Measurements from ENCODE around the gene ZNF431. TPM values are rescaled to one million over a fixed set of nuclear protein-coding genes. Genes with fewer than 3 reads are reported as not detected.
"Not testable (repeated sequence)": the region's sequence is repeated elsewhere in the genome, so short reads cannot be mapped to it uniquely, and the experiment has no call there.

The ZNF431 gene
- polyA plus RNA-seq, 3 donors: 16.3 to 20.5 (median 20.1) TPM

- no peak for DNase-seq (ENCODE audit: low read depth in 3 of 3, low spot score in 2 of 3)
Observed at GRCh38 chr19:21143428-21143827, 1.6 kb downstream of the ZNF431 start.

- no peak for DNase-seq (ENCODE audit: low read depth in 3 of 3, low spot score in 2 of 3)
Observed at GRCh38 chr19:21143854-21144253, 2.0 kb downstream of the ZNF431 start.

GRCh38 chr19:21147540-21147939, 5.7 kb downstream of the ZNF431 start:
- DNase-seq (ENCODE audit: low read depth in 3 of 3, low spot score in 2 of 3): no peak

GRCh38 chr19:21148681-21149080, 6.8 kb downstream of the ZNF431 start:
- DNase-seq (ENCODE audit: low read depth in 3 of 3, low spot score in 2 of 3): no peak

GRCh38 chr19:21149877-21150276, 8.0 kb downstream of the ZNF431 start:
- DNase-seq (ENCODE audit: low read depth in 3 of 3, low spot score in 2 of 3): no peak

GRCh38 chr19:21151460-21151859, 9.6 kb downstream of the ZNF431 start:
- no peak for DNase-seq (ENCODE audit: low read depth in 3 of 3, low spot score in 2 of 3)

GRCh38 chr19:21158523-21159135, 16.8 kb downstream of the ZNF431 start:
- DNase-seq (ENCODE audit: low read depth in 3 of 3, low spot score in 2 of 3): no peak

- DNase-seq (ENCODE audit: low read depth in 3 of 3, low spot score in 2 of 3): no peak
Observed at GRCh38 chr19:21164541-21164940, 22.7 kb downstream of the ZNF431 start.

- no peak for DNase-seq (ENCODE audit: low read depth in 3 of 3, low spot score in 2 of 3)
Observed at GRCh38 chr19:21166436-21166835, 24.6 kb downstream of the ZNF431 start.

- no peak for DNase-seq (ENCODE audit: low read depth in 3 of 3, low spot score in 2 of 3)
Observed at GRCh38 chr19:21197590-21198295, 55.9 kb downstream of the ZNF431 start.

- DNase-seq (ENCODE audit: low read depth in 3 of 3, low spot score in 2 of 3): peak; percentile 5 to 17 (median 16)
Observed at GRCh38 chr19:21202865-21203494, 61.1 kb downstream of the ZNF431 start.

- DNase-seq (ENCODE audit: low read depth in 3 of 3, low spot score in 2 of 3): no peak
Observed at GRCh38 chr19:21210037-21210621, 68.3 kb downstream of the ZNF431 start.

GRCh38 chr19:21221693-21222092, 79.9 kb downstream of the ZNF431 start:
- DNase-seq (ENCODE audit: low read depth in 3 of 3, low spot score in 2 of 3): no peak

- not testable (repeated sequence) for DNase-seq (ENCODE audit: low read depth in 3 of 3, low spot score in 2 of 3)
Observed at GRCh38 chr19:21229938-21230337, 88.1 kb downstream of the ZNF431 start.

- no peak for DNase-seq (ENCODE audit: low read depth in 3 of 3, low spot score in 2 of 3)
Observed at GRCh38 chr19:21233691-21234090, 91.9 kb downstream of the ZNF431 start.

GRCh38 chr19:21236751-21237150, 94.9 kb downstream of the ZNF431 start:
- not testable (repeated sequence) for DNase-seq (ENCODE audit: low read depth in 3 of 3, low spot score in 2 of 3)

- DNase-seq (ENCODE audit: low read depth in 3 of 3, low spot score in 2 of 3): no peak
Observed at GRCh38 chr19:21238670-21239069, 96.8 kb downstream of the ZNF431 start.

Other genes with a start within 250 kb of the ZNF431 start
- 10 to 100 TPM; 18.8 to 26.5 (median 19.7) TPM for gene ZNF85, start 218.8 kb upstream of the ZNF431 start, polyA plus RNA-seq (ENCODE audit: insufficient read length in 3 of 3)
- 10 to 100 TPM; 10.6 to 12.2 (median 12.0) TPM for gene ZNF430, start 121.4 kb upstream of the ZNF431 start, polyA plus RNA-seq (ENCODE audit: insufficient read length in 3 of 3)
- gene ZNF714, start 59.8 kb upstream of the ZNF431 start, polyA plus RNA-seq (ENCODE audit: insufficient read length in 3 of 3): 10 to 100 TPM; 11.3 to 20.7 (median 15.0) TPM
- gene ZNF708, start 187.4 kb downstream of the ZNF431 start, polyA plus RNA-seq (ENCODE audit: insufficient read length in 3 of 3): 10 to 100 TPM; 17.4 to 21.2 (median 20.9) TPM
- 10 to 100 TPM; 33.1 to 34.5 (median 34.3) TPM for gene ZNF738, start 217.0 kb downstream of the ZNF431 start, polyA plus RNA-seq (ENCODE audit: insufficient read length in 3 of 3)

Data from right renal cortex interstitium (tissue), 3 donors.